HUES64 (cell line): ENCODE measurements around the gene SEMA3C.

Experiments
- H3K27ac ChIP-seq: 2 replicates; pipeline ENCODE4 v1.7.0; 2013; ENCODE audit warnings: low read depth, low read length, inconsistent platforms
- H3K27me3 ChIP-seq: 2 replicates; pipeline ENCODE4 v1.6.1; 2013; ENCODE audit warnings: mild to moderate bottlenecking, low read length; ENCODE audit not compliant: insufficient read depth
- H3K36me3 ChIP-seq: 2 replicates; pipeline ENCODE4 v1.6.1; 2013; ENCODE audit warnings: mild to moderate bottlenecking, low read length; ENCODE audit not compliant: insufficient read depth
- H3K4me1 ChIP-seq: 2 replicates; pipeline ENCODE4 v1.6.1; 2013; ENCODE audit warnings: mild to moderate bottlenecking, low read length, moderate library complexity; ENCODE audit not compliant: insufficient read depth
- H3K4me3 ChIP-seq: 2 replicates; pipeline ENCODE4 v1.5.1; 2013; ENCODE audit warnings: mild to moderate bottlenecking, low read length, moderate library complexity
- H3K9ac ChIP-seq: 2 replicates; pipeline ENCODE4 v1.6.1; 2013; ENCODE audit warnings: mild to moderate bottlenecking, low read depth, low read length
- H3K9me3 ChIP-seq: 2 replicates; pipeline ENCODE4 v1.6.1; 2013; ENCODE audit warnings: low read depth, low read length; ENCODE audit not compliant: insufficient read depth
- WGBS: fragments of 150-250, 120-280 bp; methylation state at CpG from one replicate; pipeline ENCODE4 v1.1.7; 2013; ENCODE audit warnings: missing lambda C conversion rate; 5-methylcytosine and 5-hydroxymethylcytosine counted together

SEMA3C gene

GRCh38 chr7:80772347-80772993 lies 146.4 kb downstream of the SEMA3C start:
- H3K4me1 ChIP-seq = peaks cover 15% of the 10 kb centered on the region; the same call in 1 of the 2 replicates
- H3K9ac ChIP-seq = no peak overlapping the region
- H3K9me3 ChIP-seq = no peaks in the 10 kb centered on the region
- H3K27ac ChIP-seq = no peak overlapping the region
- no peaks in the 10 kb centered on the region for H3K36me3 ChIP-seq
- WGBS = 6% methylated on average over 2 of the region's 2 CpGs
- H3K27me3 ChIP-seq = peaks cover 28% of the 10 kb centered on the region
- H3K4me3 ChIP-seq = no peak overlapping the region

GRCh38 chr7:80771523-80771922 lies 147.3 kb downstream of the SEMA3C start:
- WGBS = 74% methylated on average over 2 of the region's 4 CpGs
- H3K9ac ChIP-seq = no peak overlapping the region
- no peak overlapping the region for H3K27ac ChIP-seq
- H3K4me3 ChIP-seq = no peak overlapping the region
- H3K27me3 ChIP-seq = peaks cover 28% of the 10 kb centered on the region
- H3K36me3 ChIP-seq = no peaks in the 10 kb centered on the region
- H3K9me3 ChIP-seq = no peaks in the 10 kb centered on the region
- H3K4me1 ChIP-seq = peaks cover 15% of the 10 kb centered on the region; the same call in 1 of the 2 replicates

- 92% methylated on average over 2 of the region's 2 CpGs for WGBS
- no peak overlapping the region for H3K9ac ChIP-seq
- H3K36me3 ChIP-seq = no peaks in the 10 kb centered on the region
- no peaks in the 10 kb centered on the region for H3K9me3 ChIP-seq
- H3K4me1 ChIP-seq = peaks cover 15% of the 10 kb centered on the region; the same call in 1 of the 2 replicates
- no peak overlapping the region for H3K4me3 ChIP-seq
- peaks cover 32% of the 10 kb centered on the region for H3K27me3 ChIP-seq
- no peak overlapping the region for H3K27ac ChIP-seq
Measured at GRCh38 chr7:80770675-80771081, 148.2 kb downstream of the SEMA3C start.

GRCh38 chr7:80770061-80770460 lies 148.8 kb downstream of the SEMA3C start:
- no peaks in the 10 kb centered on the region for H3K36me3 ChIP-seq
- H3K9me3 ChIP-seq = no peaks in the 10 kb centered on the region
- no peak overlapping the region for H3K9ac ChIP-seq
- no peak overlapping the region for H3K4me3 ChIP-seq
- peaks cover 17% of the 10 kb centered on the region; the same call in 1 of the 2 replicates for H3K4me1 ChIP-seq
- WGBS = no CpG with 5 or more reads among the region's 1 CpG
- H3K27me3 ChIP-seq = peaks cover 32% of the 10 kb centered on the region
- H3K27ac ChIP-seq = no peak overlapping the region

GRCh38 chr7:80768756-80769155 lies 150.1 kb downstream of the SEMA3C start:
- H3K36me3 ChIP-seq = no peaks in the 10 kb centered on the region
- H3K9me3 ChIP-seq = no peaks in the 10 kb centered on the region
- H3K9ac ChIP-seq = no peak overlapping the region
- 89% methylated on average over 1 of the region's 1 CpG for WGBS
- peaks cover 27% of the 10 kb centered on the region for H3K27me3 ChIP-seq
- peaks cover 27% of the 10 kb centered on the region for H3K4me1 ChIP-seq
- H3K4me3 ChIP-seq = no peak overlapping the region
- H3K27ac ChIP-seq = no peak overlapping the region

- Histone ChIP-seq H3K9ac (no peak overlapping the region), H3K27ac (no peak overlapping the region), H3K4me3 (no peak overlapping the region), H3K36me3 (no peaks in the 10 kb centered on the region), H3K4me1 (peaks cover 36% of the 10 kb centered on the region), H3K9me3 (no peaks in the 10 kb centered on the region), H3K27me3 (peaks cover 17% of the 10 kb centered on the region)
- no CpG with 5 or more reads among the region's 1 CpG for WGBS
Measured at GRCh38 chr7:80767654-80768053, 151.2 kb downstream of the SEMA3C start.

- 83% methylated on average over 5 of the region's 5 CpGs for WGBS
- Histone ChIP-seq H3K27me3 (peaks cover 15% of the 10 kb centered on the region), H3K36me3 (no peaks in the 10 kb centered on the region)
Measured at GRCh38 chr7:80766724-80767123, 152.1 kb downstream of the SEMA3C start.

GRCh38 chr7:80764132-80764531 lies 154.7 kb downstream of the SEMA3C start:
- H3K9me3 ChIP-seq = no peaks in the 10 kb centered on the region
- no peak overlapping the region for H3K4me3 ChIP-seq
- H3K27me3 ChIP-seq = 0 out of 2 replicates have a peak, but pooled peaks cover 4% of the 10 kb centered on the region
- peaks cover 48% of the 10 kb centered on the region for H3K4me1 ChIP-seq
- H3K36me3 ChIP-seq = no peaks in the 10 kb centered on the region
- H3K9ac ChIP-seq = no peak overlapping the region
- peak overlapping the region; percentile 53; the same call in 1 of the 2 replicates for H3K27ac ChIP-seq
- WGBS = 7% methylated on average over 2 of the region's 2 CpGs

More at GRCh38 chr7:80766724-80767123, 152.1 kb downstream of the SEMA3C start:
- Histone ChIP-seq H3K9me3 (no peaks in the 10 kb centered on the region), H3K27ac (no peak overlapping the region), H3K9ac (no peak overlapping the region), H3K4me3 (no peak overlapping the region), H3K4me1 (peaks cover 30% of the 10 kb centered on the region)

- peaks cover 51% of the 10 kb centered on the region for H3K4me1 ChIP-seq
- no peak overlapping the region for H3K4me3 ChIP-seq
- H3K9ac ChIP-seq = no peak overlapping the region
- 50% methylated on average over 2 of the region's 4 CpGs for WGBS
- no peaks in the 10 kb centered on the region for H3K36me3 ChIP-seq
- peak overlapping the region; percentile 53 for H3K27ac ChIP-seq
- no peaks in the 10 kb centered on the region for H3K9me3 ChIP-seq
- H3K27me3 ChIP-seq = 0 out of 2 replicates have a peak, but pooled peaks cover 4% of the 10 kb centered on the region
Measured at GRCh38 chr7:80763704-80764103, 155.1 kb downstream of the SEMA3C start.

- H3K4me3 ChIP-seq = no peak overlapping the region
- no peaks in the 10 kb centered on the region for H3K36me3 ChIP-seq
- H3K27ac ChIP-seq = peak overlapping the region; percentile 53; the same call in 1 of the 2 replicates
- H3K9ac ChIP-seq = no peak overlapping the region
- 0 out of 2 replicates have a peak, but pooled peaks cover 4% of the 10 kb centered on the region for H3K27me3 ChIP-seq
- no peaks in the 10 kb centered on the region for H3K9me3 ChIP-seq
- 59% methylated on average over 1 of the region's 1 CpG for WGBS
- peaks cover 51% of the 10 kb centered on the region for H3K4me1 ChIP-seq
Measured at GRCh38 chr7:80763289-80763688, 155.6 kb downstream of the SEMA3C start.

- WGBS = 52% methylated on average over 3 of the region's 4 CpGs
- H3K27ac ChIP-seq = no peak overlapping the region
Measured at GRCh38 chr7:80760292-80760691, 158.6 kb downstream of the SEMA3C start.

More at GRCh38 chr7:80760292-80760691, 158.6 kb downstream of the SEMA3C start:
- H3K4me3 ChIP-seq = no peak overlapping the region
- peaks cover 51% of the 10 kb centered on the region for H3K4me1 ChIP-seq
- H3K9ac ChIP-seq = no peak overlapping the region
- no peaks in the 10 kb centered on the region for H3K27me3 ChIP-seq
- no peaks in the 10 kb centered on the region; the same call in 1 of the 2 replicates for H3K36me3 ChIP-seq
- no peaks in the 10 kb centered on the region for H3K9me3 ChIP-seq
